ENCODE data around the gene MRPL58.

Gene MRPL58

GRCh38 chr17:75064040-75064439, 51.6 kb downstream of the MRPL58 start:
- FAIRE-seq (no peak), DNase-seq (ENCODE audit: insufficient read length, low spot score) (no peak)
- no peak for TF ChIP-seq CTCF (IDR thresholded peaks at IDR 0.05; ENCODE audit: insufficient read depth, missing control alignments)

- DNase-seq (ENCODE audit: insufficient read length, low spot score): no peak
- no peak for TF ChIP-seq CTCF (IDR thresholded peaks at IDR 0.05; ENCODE audit: insufficient read depth, missing control alignments)
- FAIRE-seq: no peak
These were observed 52.0 kb downstream of the MRPL58 start for GRCh38 chr17:75064460-75064859.

GRCh38 chr17:75064867-75065561, 52.5 kb downstream of the MRPL58 start:
- DNase-seq (ENCODE audit: insufficient read length, low spot score) (no peak), FAIRE-seq (no peak)
- no peak for TF ChIP-seq CTCF (IDR thresholded peaks at IDR 0.05; ENCODE audit: insufficient read depth, missing control alignments)

- no peak for DNase-seq (ENCODE audit: insufficient read length, low spot score)
- no peak for TF ChIP-seq CTCF (IDR thresholded peaks at IDR 0.05; ENCODE audit: insufficient read depth, missing control alignments)
- FAIRE-seq: no peak
These were observed 53.2 kb downstream of the MRPL58 start for GRCh38 chr17:75065562-75066151.

- no peak for FAIRE-seq
- no peak for TF ChIP-seq CTCF (IDR thresholded peaks at IDR 0.05; ENCODE audit: insufficient read depth, missing control alignments)
- DNase-seq (ENCODE audit: insufficient read length, low spot score): no peak
These were observed 55.4 kb downstream of the MRPL58 start for GRCh38 chr17:75067856-75068255.

- DNase-seq (ENCODE audit: insufficient read length, low spot score) (no peak), FAIRE-seq (no peak)
- no peak for TF ChIP-seq CTCF (IDR thresholded peaks at IDR 0.05; ENCODE audit: insufficient read depth, missing control alignments)
These were observed 56.3 kb downstream of the MRPL58 start for GRCh38 chr17:75068750-75069149.

- DNase-seq (ENCODE audit: insufficient read length, low spot score): no peak
- no peak for FAIRE-seq
- TF ChIP-seq CTCF (IDR thresholded peaks at IDR 0.05; ENCODE audit: insufficient read depth, missing control alignments): peak; percentile 41
These were observed 57.3 kb downstream of the MRPL58 start for GRCh38 chr17:75069783-75070182.

Measured in D721Med (cell line).